Gastroesophageal sphincter (tissue), 3 donors: ENCODE measurements around the gene SCIN.
"Not testable (repeated sequence)": the region's sequence is repeated elsewhere in the genome, so short reads cannot be mapped to it uniquely, and the experiment has no call there.

Source experiments
- CTCF ChIP-seq, 4 experiments: fragments of 200-600 bp in 2 of 4; fragments of 450-650 bp in 2 of 4; sonication (generic) in 1 of 4; IDR thresholded peaks; one replicate each; pipeline ENCODE4 v1.5.1; 2017 to 2019; ENCODE audit warnings: antibody characterized with exemption in 4 of 4, mild to moderate bottlenecking in 2 of 4, moderate library complexity in 2 of 4
- POLR2A ChIP-seq, 2 donors: fragments of 450-650 bp; IDR thresholded peaks; one replicate each; pipeline ENCODE4 v1.6.1; 2017; ENCODE audit warnings: antibody characterized with exemption in 2 of 2, mild to moderate bottlenecking in 2 of 2, moderate library complexity in 1 of 2

DNA sequence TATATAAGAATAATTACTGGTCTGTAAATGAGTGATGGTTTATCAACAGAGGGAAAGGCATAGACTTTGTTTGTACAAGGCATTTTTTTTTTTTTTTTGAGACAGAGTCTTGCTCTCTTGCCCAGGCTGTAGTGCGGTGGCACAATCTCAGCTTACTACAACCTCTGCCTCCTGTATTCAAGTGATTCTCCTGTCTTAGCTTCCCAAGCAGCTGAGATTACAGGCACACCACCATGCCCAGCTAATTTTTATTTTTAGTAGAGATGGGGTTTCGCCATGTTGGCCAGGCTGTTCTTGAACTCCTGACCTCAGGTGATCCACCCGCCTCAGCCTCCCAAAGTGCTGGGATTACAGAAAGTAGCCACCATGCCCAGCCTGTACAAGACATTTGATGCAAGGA, 120.9 kb downstream of the SCIN start:
- not testable (repeated sequence) for TF ChIP-seq POLR2A, CTCF (IDR thresholded peaks at IDR 0.05)
